ENCODE measurements around the gene CSGALNACT2.

The CSGALNACT2 gene

GRCh38 chr10:43166207-43166879 lies 28.1 kb downstream of the CSGALNACT2 start:
- Histone ChIP-seq H3K27ac (ENCODE audit: insufficient read depth in 1 of 2, low read depth in 1 of 2, low read length in 2 of 2, poor library complexity in 1 of 2, severe bottlenecking in 2 of 2) (no peak overlapping the region), H3K36me3 (ENCODE audit: control insufficient read depth in 4 of 4, insufficient read depth in 4 of 4, low read length in 3 of 4) (peaks cover 14 to 45% (median 24%) of the 10 kb centered on the region in 4 experiments), H3K4me3 (ENCODE audit: control insufficient read depth in 1 of 7, extremely low read depth in 1 of 7, insufficient read depth in 4 of 7, low read depth in 2 of 7, low read length in 6 of 7) (no peak overlapping the region), H3K27me3 (replicated peaks in 2 of 5; ENCODE audit: control insufficient read depth in 4 of 5, insufficient read depth in 5 of 5, low read length in 4 of 5) (no peaks in the 10 kb centered on the region), H3K9me3 (ENCODE audit: control extremely low read depth in 1 of 5, control insufficient read depth in 4 of 5, insufficient read depth in 2 of 5, low read depth in 1 of 5, low read length in 4 of 5) (no peaks in the 10 kb centered on the region), H3K4me1 (ENCODE audit: control extremely low read depth in 1 of 4, control insufficient read depth in 4 of 4, insufficient read depth in 4 of 4, low read length in 3 of 4) (peaks cover 0 to 25% (median 6%) of the 10 kb centered on the region in 4 experiments)
- no peak for DNase-seq
- WGBS (ENCODE audit: insufficient coverage): 100% methylated on average over 1 of the region's 6 CpGs
- ChIA-PET CTCF (no interaction called here), POLR2A (no interaction called here)

GRCh38 chr10:43166880-43167497 lies 28.7 kb downstream of the CSGALNACT2 start:
- ChIA-PET CTCF (interaction anchor here (1.6 kb wide), 1 partner anchor 31 kb away, joined by 3 read pairs; no protein-coding TSS in a partner anchor), POLR2A (no interaction called here)
- H3K9me3 ChIP-seq (ENCODE audit: control extremely low read depth in 1 of 5, control insufficient read depth in 4 of 5, insufficient read depth in 2 of 5, low read depth in 1 of 5, low read length in 4 of 5): no peaks in the 10 kb centered on the region
- peaks cover 9 to 44% (median 20%) of the 10 kb centered on the region in 4 experiments for H3K36me3 ChIP-seq (ENCODE audit: control insufficient read depth in 4 of 4, insufficient read depth in 4 of 4, low read length in 3 of 4)
- DNase-seq: no peak
- H3K4me3 ChIP-seq (ENCODE audit: control insufficient read depth in 1 of 7, extremely low read depth in 1 of 7, insufficient read depth in 4 of 7, low read depth in 2 of 7, low read length in 6 of 7): no peak overlapping the region
- H3K4me1 ChIP-seq (ENCODE audit: control extremely low read depth in 1 of 4, control insufficient read depth in 4 of 4, insufficient read depth in 4 of 4, low read length in 3 of 4): peaks cover 0 to 19% (median 6%) of the 10 kb centered on the region in 4 experiments
- H3K27me3 ChIP-seq (replicated peaks in 2 of 5; ENCODE audit: control insufficient read depth in 4 of 5, insufficient read depth in 5 of 5, low read length in 4 of 5): no peaks in the 10 kb centered on the region
- H3K27ac ChIP-seq (ENCODE audit: insufficient read depth in 1 of 2, low read depth in 1 of 2, low read length in 2 of 2, poor library complexity in 1 of 2, severe bottlenecking in 2 of 2): no peak overlapping the region

- WGBS (ENCODE audit: insufficient coverage): no CpG with 5 or more reads among the region's 2 CpGs
- POLR2A ChIA-PET: no interaction called here
- H3K4me1 ChIP-seq (ENCODE audit: control extremely low read depth in 1 of 4, control insufficient read depth in 4 of 4, insufficient read depth in 4 of 4, low read length in 3 of 4): peaks cover 0 to 16% (median 3%) of the 10 kb centered on the region in 4 experiments
- CTCF ChIA-PET: interaction anchor here (1.6 kb wide), 1 partner anchor 31 kb away, joined by 3 read pairs; no protein-coding TSS in a partner anchor
- no peak overlapping the region for H3K27ac ChIP-seq (ENCODE audit: insufficient read depth in 1 of 2, low read depth in 1 of 2, low read length in 2 of 2, poor library complexity in 1 of 2, severe bottlenecking in 2 of 2)
- DNase-seq: no peak
- H3K4me3 ChIP-seq (ENCODE audit: control insufficient read depth in 1 of 7, extremely low read depth in 1 of 7, insufficient read depth in 4 of 7, low read depth in 2 of 7, low read length in 6 of 7): no peak overlapping the region
- peaks cover 8 to 41% (median 19%) of the 10 kb centered on the region in 4 experiments for H3K36me3 ChIP-seq (ENCODE audit: control insufficient read depth in 4 of 4, insufficient read depth in 4 of 4, low read length in 3 of 4)
- no peaks in the 10 kb centered on the region for H3K27me3 ChIP-seq (replicated peaks in 2 of 5; ENCODE audit: control insufficient read depth in 4 of 5, insufficient read depth in 5 of 5, low read length in 4 of 5)
- no peaks in the 10 kb centered on the region for H3K9me3 ChIP-seq (ENCODE audit: control extremely low read depth in 1 of 5, control insufficient read depth in 4 of 5, insufficient read depth in 2 of 5, low read depth in 1 of 5, low read length in 4 of 5)
These were observed 29.2 kb downstream of the CSGALNACT2 start for GRCh38 chr10:43167498-43167889.

GRCh38 chr10:43170491-43170890 lies 32.2 kb downstream of the CSGALNACT2 start:
- WGBS (ENCODE audit: insufficient coverage): 100% methylated on average over 1 of the region's 2 CpGs
- Histone ChIP-seq H3K4me1 (ENCODE audit: control extremely low read depth in 1 of 4, control insufficient read depth in 4 of 4, insufficient read depth in 4 of 4, low read length in 3 of 4) (peaks cover 0 to 16% (median 2%) of the 10 kb centered on the region in 4 experiments), H3K36me3 (ENCODE audit: control insufficient read depth in 4 of 4, insufficient read depth in 4 of 4, low read length in 3 of 4) (peaks cover 16 to 51% (median 28%) of the 10 kb centered on the region in 4 experiments), H3K4me3 (ENCODE audit: control insufficient read depth in 1 of 7, extremely low read depth in 1 of 7, insufficient read depth in 4 of 7, low read depth in 2 of 7, low read length in 6 of 7) (no peak overlapping the region), H3K9me3 (ENCODE audit: control extremely low read depth in 1 of 5, control insufficient read depth in 4 of 5, insufficient read depth in 2 of 5, low read depth in 1 of 5, low read length in 4 of 5) (no peaks in the 10 kb centered on the region), H3K27ac (ENCODE audit: insufficient read depth in 1 of 2, low read depth in 1 of 2, low read length in 2 of 2, poor library complexity in 1 of 2, severe bottlenecking in 2 of 2) (no peak overlapping the region), H3K27me3 (replicated peaks in 2 of 5; ENCODE audit: control insufficient read depth in 4 of 5, insufficient read depth in 5 of 5, low read length in 4 of 5) (no peaks in the 10 kb centered on the region)
- ChIA-PET POLR2A (interaction anchor here (1.1 kb wide), 1 partner anchor 32 kb away, joined by 3 read pairs; the partner anchor contains the start of gene CSGALNACT2), CTCF (interaction anchor here (0.6 to 4.8 kb wide), 9 partner anchors 9 to 87 kb away, joined by 3 to 21 read pairs (median 5); no protein-coding TSS in a partner anchor)
- DNase-seq: no peak

GRCh38 chr10:43172645-43173044 lies 34.4 kb downstream of the CSGALNACT2 start:
- WGBS (ENCODE audit: insufficient coverage): 83% methylated on average over 5 of the region's 5 CpGs
- Histone ChIP-seq H3K9me3 (ENCODE audit: control extremely low read depth in 1 of 5, control insufficient read depth in 4 of 5, insufficient read depth in 2 of 5, low read depth in 1 of 5, low read length in 4 of 5) (peaks cover 0 to 5% (median 0%) of the 10 kb centered on the region in 5 experiments), H3K27me3 (replicated peaks in 2 of 5; ENCODE audit: control insufficient read depth in 4 of 5, insufficient read depth in 5 of 5, low read length in 4 of 5) (no peaks in the 10 kb centered on the region), H3K27ac (ENCODE audit: insufficient read depth in 1 of 2, low read depth in 1 of 2, low read length in 2 of 2, poor library complexity in 1 of 2, severe bottlenecking in 2 of 2) (no peak overlapping the region), H3K36me3 (ENCODE audit: control insufficient read depth in 4 of 4, insufficient read depth in 4 of 4, low read length in 3 of 4) (peaks cover 20 to 68% (median 44%) of the 10 kb centered on the region in 4 experiments), H3K4me3 (ENCODE audit: control insufficient read depth in 1 of 7, extremely low read depth in 1 of 7, insufficient read depth in 4 of 7, low read depth in 2 of 7, low read length in 6 of 7) (no peak overlapping the region), H3K4me1 (ENCODE audit: control extremely low read depth in 1 of 4, control insufficient read depth in 4 of 4, insufficient read depth in 4 of 4, low read length in 3 of 4) (peaks cover 0 to 11% (median 0%) of the 10 kb centered on the region in 4 experiments)
- CTCF ChIA-PET: interaction anchor here (0.7 to 4.8 kb wide), 6 partner anchors 9 to 308 kb away, joined by 3 to 21 read pairs (median 3); no protein-coding TSS in a partner anchor
- POLR2A ChIA-PET: interaction anchor here (0.6 kb wide), 1 partner anchor 26 kb away, joined by 5 read pairs; no protein-coding TSS in a partner anchor
- DNase-seq: no peak

- ChIA-PET POLR2A (no interaction called here), CTCF (interaction anchor here (0.7 to 4.8 kb wide), 5 partner anchors 9 to 32 kb away, joined by 3 to 21 read pairs (median 4); no protein-coding TSS in a partner anchor)
- Histone ChIP-seq H3K27ac (ENCODE audit: insufficient read depth in 1 of 2, low read depth in 1 of 2, low read length in 2 of 2, poor library complexity in 1 of 2, severe bottlenecking in 2 of 2) (no peak overlapping the region), H3K4me3 (ENCODE audit: control insufficient read depth in 1 of 7, extremely low read depth in 1 of 7, insufficient read depth in 4 of 7, low read depth in 2 of 7, low read length in 6 of 7) (no peak overlapping the region), H3K9me3 (ENCODE audit: control extremely low read depth in 1 of 5, control insufficient read depth in 4 of 5, insufficient read depth in 2 of 5, low read depth in 1 of 5, low read length in 4 of 5) (peaks cover 0 to 9% (median 0%) of the 10 kb centered on the region in 5 experiments), H3K4me1 (ENCODE audit: control extremely low read depth in 1 of 4, control insufficient read depth in 4 of 4, insufficient read depth in 4 of 4, low read length in 3 of 4) (peaks cover 0 to 11% (median 0%) of the 10 kb centered on the region in 4 experiments), H3K36me3 (ENCODE audit: control insufficient read depth in 4 of 4, insufficient read depth in 4 of 4, low read length in 3 of 4) (peaks cover 22 to 73% (median 49%) of the 10 kb centered on the region in 4 experiments), H3K27me3 (replicated peaks in 2 of 5; ENCODE audit: control insufficient read depth in 4 of 5, insufficient read depth in 5 of 5, low read length in 4 of 5) (no peaks in the 10 kb centered on the region)
- DNase-seq: no peak
- 67% methylated on average over 1 of the region's 1 CpG for WGBS (ENCODE audit: insufficient coverage)
These were observed 34.9 kb downstream of the CSGALNACT2 start for GRCh38 chr10:43173120-43173519.

All from common myeloid progenitor, CD34-positive (primary cell).